Uterus (tissue), 2 donors: ENCODE measurements around the gene ASXL3.

Source experiments
- CTCF ChIP-seq, 4 experiments: fragments of 200-600 bp in 2 of 4; fragments of 450-650 bp in 2 of 4; sonication (generic) in 2 of 4; IDR thresholded peaks; one replicate each; pipeline ENCODE4 v1.5.1; 2016 to 2019; ENCODE audit warnings: antibody characterized with exemption in 4 of 4, mild to moderate bottlenecking in 2 of 4, moderate library complexity in 1 of 4
- POLR2A ChIP-seq, 2 donors: fragments of 450-650 bp; IDR thresholded peaks; one replicate each; pipeline ENCODE4 v1.6.1; 2016; ENCODE audit warnings: antibody characterized with exemption in 2 of 2, mild to moderate bottlenecking in 1 of 2, moderate library complexity in 1 of 2

- TF ChIP-seq POLR2A (IDR thresholded peaks at IDR 0.05) (no peak), CTCF (IDR thresholded peaks at IDR 0.05) (no peak)
Measured at GRCh38 chr18:33677891-33678290, 99.9 kb downstream of the ASXL3 start.
